OCI-LY3 (cell line): ENCODE measurements around the gene SLC17A9.

Experiments used
- CTCF ChIP-seq: fragments of 200-600, 300-600 bp; sonication (generic); IDR thresholded peaks from 2 replicates; pipeline ENCODE4 v1.5.1; 2014; ENCODE audit warnings: antibody characterized with exemption, low read length, low read depth
- EZH2phosphoT487 ChIP-seq: fragments of 200-600 bp; shearing (Covaris generic); IDR thresholded peaks from 2 replicates; pipeline ENCODE4 v1.6.1; 2018; ENCODE audit warnings: antibody characterized with exemption, mixed run types, low read depth

GRCh38 chr20:62911701-62912280, 40.7 kb upstream of the SLC17A9 start:
- no peak for TF ChIP-seq CTCF
- TF ChIP-seq EZH2phosphoT487: no peak
